Stimulated activated effector memory CD8-positive, alpha-beta T cell treated with anti-CD3 and anti-CD28 coated beads, Interleukin-12 subunit alpha, Interleukin-12 subunit beta, amount 100 ng/mL, for 72 hours (primary cell): Measurements from ENCODE around the gene SIRPA.
"Not testable (repeated sequence)": the region's sequence is repeated elsewhere in the genome, so short reads cannot be mapped to it uniquely, and the experiment has no call there.

ENCODE experiments used
- ATAC-seq: fragments of 150-1000 bp; cut with Tn5 transposase; 2 replicates; pipeline ENCODE4 v1.10.0; 2021
- DNase-seq, 2 donors: peaks; one replicate each; pipeline ENCODE4 v3.0.0; 2021 to 2022; ENCODE audit warnings: low spot score in 2 of 2
- H3K27ac Mint-ChIP-seq: one replicate; pipeline ENCODE4 v1.8.0; 2022; ENCODE audit warnings: mild to moderate bottlenecking, mixed read lengths
- H3K36me3 Mint-ChIP-seq: one replicate; pipeline ENCODE4 v1.8.0; 2022; ENCODE audit warnings: mild to moderate bottlenecking, mixed read lengths
- H3K4me1 Mint-ChIP-seq: one replicate; pipeline ENCODE4 v1.8.0; 2022; ENCODE audit warnings: mixed read lengths
- H3K4me3 Mint-ChIP-seq: one replicate; pipeline ENCODE4 v1.8.0; 2022; ENCODE audit warnings: mild to moderate bottlenecking, mixed read lengths
- H3K9me3 Mint-ChIP-seq: one replicate; pipeline ENCODE4 v1.8.0; 2022; ENCODE audit warnings: mixed read lengths

The SIRPA gene

GRCh38 chr20:1905009-1905408 is 9.8 kb downstream of the SIRPA start:
- Mint-ChIP-seq H3K4me3 (no peak overlapping the region), H3K27ac (no peak overlapping the region), H3K9me3 (no peaks in the 10 kb centered on the region), H3K4me1 (peaks cover 9% of the 10 kb centered on the region), H3K36me3 (no peaks in the 10 kb centered on the region)
- ATAC-seq = no peak
- DNase-seq = no peak

GRCh38 chr20:1905693-1906092 is 10.5 kb downstream of the SIRPA start:
- H3K4me3 Mint-ChIP-seq = no peak overlapping the region

GRCh38 chr20:1906361-1907051 is 11.3 kb downstream of the SIRPA start:
- Mint-ChIP-seq H3K36me3 (no peaks in the 10 kb centered on the region), H3K9me3 (no peaks in the 10 kb centered on the region), H3K27ac (no peak overlapping the region), H3K4me1 (peaks cover 9% of the 10 kb centered on the region), H3K4me3 (no peak overlapping the region)
- DNase-seq = no peak
- no peak for ATAC-seq

More at GRCh38 chr20:1905693-1906092, 10.5 kb downstream of the SIRPA start:
- DNase-seq (no peak), ATAC-seq (no peak)
- no peaks in the 10 kb centered on the region for H3K9me3 Mint-ChIP-seq
- no peak overlapping the region for H3K27ac Mint-ChIP-seq
- H3K4me1 Mint-ChIP-seq = peaks cover 9% of the 10 kb centered on the region
- no peaks in the 10 kb centered on the region for H3K36me3 Mint-ChIP-seq

GRCh38 chr20:1907586-1907985 is 12.4 kb downstream of the SIRPA start:
- H3K36me3 Mint-ChIP-seq = no peaks in the 10 kb centered on the region
- H3K4me3 Mint-ChIP-seq = no peak overlapping the region
- H3K4me1 Mint-ChIP-seq = peaks cover 9% of the 10 kb centered on the region
- ATAC-seq = no peak
- H3K27ac Mint-ChIP-seq = peak overlapping the region; percentile 15
- DNase-seq = no peak
- no peaks in the 10 kb centered on the region for H3K9me3 Mint-ChIP-seq

DNA sequence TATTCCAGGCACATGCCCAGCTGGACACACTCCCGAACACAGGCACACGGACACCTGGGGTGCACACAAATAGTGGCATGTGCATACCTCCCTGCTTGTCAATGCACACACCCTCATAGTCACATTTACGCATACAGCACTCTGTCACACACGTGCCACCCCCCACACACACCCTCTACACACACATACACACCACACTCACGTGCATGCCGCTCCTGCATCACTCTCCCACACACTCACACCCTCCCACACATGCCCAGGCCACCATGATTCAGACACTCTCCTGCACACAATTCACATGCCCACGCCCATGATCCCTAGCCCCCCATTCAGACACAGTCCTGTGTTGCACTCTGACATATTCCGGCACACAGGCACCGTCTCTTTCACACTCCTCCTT is 13.0 kb downstream of the SIRPA start:
- Mint-ChIP-seq H3K36me3 (no peaks in the 10 kb centered on the region), H3K27ac (no peak overlapping the region), H3K4me1 (peaks cover 9% of the 10 kb centered on the region), H3K9me3 (no peaks in the 10 kb centered on the region), H3K4me3 (no peak overlapping the region)
- DNase-seq (no peak), ATAC-seq (no peak)

GRCh38 chr20:1909097-1909496 is 13.9 kb downstream of the SIRPA start:
- Mint-ChIP-seq H3K36me3 (no peaks in the 10 kb centered on the region), H3K4me1 (peaks cover 9% of the 10 kb centered on the region), H3K27ac (no peak overlapping the region), H3K9me3 (no peaks in the 10 kb centered on the region), H3K4me3 (no peak overlapping the region)
- DNase-seq (no peak), ATAC-seq (no peak)

DNA sequence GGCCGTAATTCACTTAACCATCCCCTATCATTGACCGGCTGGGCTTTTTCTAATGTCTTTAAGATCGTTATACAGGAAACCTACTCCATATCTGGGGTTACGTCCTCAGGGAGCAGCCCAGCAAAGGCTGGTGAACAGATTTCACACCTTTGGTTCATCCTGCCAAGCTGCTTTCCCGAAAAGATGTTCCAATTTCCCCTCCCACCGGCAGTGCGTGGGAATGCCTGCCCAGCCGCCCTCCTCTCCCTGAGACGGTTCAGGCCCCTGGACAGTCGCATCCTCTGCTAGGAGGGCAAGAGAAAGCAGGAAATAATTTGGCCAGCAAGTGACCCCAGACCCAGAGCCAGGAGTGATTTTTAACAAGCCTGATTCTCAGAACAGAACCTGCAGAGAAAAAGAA is 16.3 kb downstream of the SIRPA start:
- no peak for ATAC-seq
- no peak for DNase-seq
- Mint-ChIP-seq H3K4me3 (no peak overlapping the region), H3K4me1 (peaks cover 3% of the 10 kb centered on the region), H3K27ac (no peak overlapping the region), H3K9me3 (no peaks in the 10 kb centered on the region), H3K36me3 (no peaks in the 10 kb centered on the region)

DNA sequence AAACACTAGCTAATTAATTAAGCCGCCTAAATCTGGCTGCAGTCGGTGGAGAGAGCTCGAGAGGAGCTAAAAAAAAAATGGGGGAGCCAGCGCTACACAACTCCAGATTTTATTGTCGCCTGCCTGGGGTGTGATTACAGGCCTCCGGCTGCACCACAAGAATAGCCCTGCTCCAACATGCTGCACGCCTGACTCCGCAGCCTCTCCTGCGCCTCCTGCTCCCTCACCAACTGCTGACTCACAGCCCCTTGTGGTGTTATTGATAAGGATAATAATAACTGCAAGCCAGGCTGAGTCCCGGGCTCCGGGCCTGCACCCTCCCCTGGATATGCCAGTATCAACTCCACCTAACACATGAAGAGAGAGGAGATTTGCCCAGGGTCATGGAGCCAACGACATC is 16.8 kb downstream of the SIRPA start:
- Mint-ChIP-seq H3K4me1 (no peaks in the 10 kb centered on the region), H3K9me3 (no peaks in the 10 kb centered on the region), H3K27ac (no peak overlapping the region), H3K4me3 (no peak overlapping the region), H3K36me3 (no peaks in the 10 kb centered on the region)
- ATAC-seq = no peak
- no peak for DNase-seq

- H3K4me3 Mint-ChIP-seq = no peak overlapping the region
- no peak overlapping the region for H3K27ac Mint-ChIP-seq
- H3K4me1 Mint-ChIP-seq = no peaks in the 10 kb centered on the region
- H3K36me3 Mint-ChIP-seq = no peaks in the 10 kb centered on the region
- no peaks in the 10 kb centered on the region for H3K9me3 Mint-ChIP-seq
- DNase-seq (no peak), ATAC-seq (no peak)
Measured at GRCh38 chr20:1912646-1913045, 17.4 kb downstream of the SIRPA start.

DNA sequence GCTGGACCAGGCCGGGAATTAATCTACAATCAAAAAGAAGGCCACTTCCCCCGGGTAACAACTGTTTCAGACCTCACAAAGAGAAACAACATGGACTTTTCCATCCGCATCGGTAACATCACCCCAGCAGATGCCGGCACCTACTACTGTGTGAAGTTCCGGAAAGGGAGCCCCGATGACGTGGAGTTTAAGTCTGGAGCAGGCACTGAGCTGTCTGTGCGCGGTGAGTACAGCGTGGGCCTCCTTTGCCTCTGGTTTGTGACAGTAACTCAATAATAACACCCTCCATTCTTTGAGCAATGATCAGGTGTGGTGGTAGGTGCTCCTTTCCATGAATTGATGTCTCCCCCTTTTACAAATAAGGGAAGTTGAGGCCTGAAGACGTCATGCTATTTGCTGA is 20.0 kb downstream of the SIRPA start:
- H3K36me3 Mint-ChIP-seq, ATAC-seq, DNase-seq, H3K4me1 Mint-ChIP-seq, H3K9me3 Mint-ChIP-seq, H3K4me3 Mint-ChIP-seq, H3K27ac Mint-ChIP-seq: not testable (repeated sequence)

- ATAC-seq (no peak), DNase-seq (no peak)
- Mint-ChIP-seq H3K36me3 (no peaks in the 10 kb centered on the region), H3K4me1 (no peaks in the 10 kb centered on the region), H3K9me3 (no peaks in the 10 kb centered on the region), H3K4me3 (no peak overlapping the region), H3K27ac (no peak overlapping the region)
Measured at GRCh38 chr20:1915725-1916124, 20.5 kb downstream of the SIRPA start.

GRCh38 chr20:1917786-1918185 is 22.6 kb downstream of the SIRPA start:
- Mint-ChIP-seq H3K36me3 (no peaks in the 10 kb centered on the region), H3K4me3 (no peak overlapping the region), H3K27ac (no peak overlapping the region), H3K4me1 (no peaks in the 10 kb centered on the region), H3K9me3 (no peaks in the 10 kb centered on the region)
- ATAC-seq (no peak), DNase-seq (no peak)

- no peaks in the 10 kb centered on the region for H3K9me3 Mint-ChIP-seq
- no peak for DNase-seq
- H3K4me1 Mint-ChIP-seq = no peaks in the 10 kb centered on the region
- H3K27ac Mint-ChIP-seq = no peak overlapping the region
- no peaks in the 10 kb centered on the region for H3K36me3 Mint-ChIP-seq
- no peak overlapping the region for H3K4me3 Mint-ChIP-seq
- no peak for ATAC-seq
Measured at GRCh38 chr20:1918491-1919165, 23.4 kb downstream of the SIRPA start.

DNA sequence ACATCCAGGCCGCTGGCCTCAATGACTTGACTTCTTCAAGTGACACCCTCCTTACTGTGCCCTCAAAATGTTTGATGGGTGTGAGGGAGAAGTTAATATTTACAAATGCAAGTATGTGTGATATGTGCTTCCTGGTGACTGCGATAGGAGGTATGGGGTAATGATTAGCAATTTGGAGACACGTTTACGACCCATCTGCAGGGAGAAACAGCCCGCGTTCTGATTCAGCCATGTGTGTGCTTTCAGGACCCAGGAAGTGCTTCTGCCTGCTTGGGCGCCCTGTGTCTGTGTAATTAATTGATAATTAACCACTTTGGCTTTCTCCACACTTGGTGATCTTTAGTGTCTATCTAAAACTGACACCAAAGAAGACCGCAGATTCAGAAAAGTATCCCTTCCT is 25.0 kb downstream of the SIRPA start:
- DNase-seq (no peak), ATAC-seq (no peak)
- H3K4me3 Mint-ChIP-seq = no peak overlapping the region
- no peaks in the 10 kb centered on the region for H3K9me3 Mint-ChIP-seq
- no peaks in the 10 kb centered on the region for H3K4me1 Mint-ChIP-seq
- no peak overlapping the region for H3K27ac Mint-ChIP-seq
- no peaks in the 10 kb centered on the region for H3K36me3 Mint-ChIP-seq

- H3K4me3 Mint-ChIP-seq = no peak overlapping the region
- no peaks in the 10 kb centered on the region for H3K9me3 Mint-ChIP-seq
- H3K27ac Mint-ChIP-seq = no peak overlapping the region
- no peak for DNase-seq
- ATAC-seq = no peak
- no peaks in the 10 kb centered on the region for H3K36me3 Mint-ChIP-seq
- no peaks in the 10 kb centered on the region for H3K4me1 Mint-ChIP-seq
Measured at GRCh38 chr20:1920826-1921225, 25.6 kb downstream of the SIRPA start.

GRCh38 chr20:1921985-1922384 is 26.8 kb downstream of the SIRPA start:
- H3K36me3 Mint-ChIP-seq = not testable (repeated sequence)

More at GRCh38 chr20:1921985-1922384, 26.8 kb downstream of the SIRPA start:
- not testable (repeated sequence) for H3K9me3 Mint-ChIP-seq, ATAC-seq, H3K4me3 Mint-ChIP-seq, H3K4me1 Mint-ChIP-seq, H3K27ac Mint-ChIP-seq, DNase-seq
